HG03060 (cell line): ENCODE results near the gene FAM180B.
"Not testable (repeated sequence)": the region's sequence is repeated elsewhere in the genome, so short reads cannot be mapped to it uniquely, and the experiment has no call there.

Source experiments
- ATAC-seq: cut with Tn5 transposase; IDR thresholded peaks from one replicate; pipeline ENCODE4 v1.9.1; 2021; ENCODE audit warnings: low read depth, moderate number of reproducible peaks; ENCODE audit not compliant: unreplicated experiment

The FAM180B gene

GRCh38 chr11:47593934-47594855 lies 7.7 kb downstream of the FAM180B start, which contains the start of gene C1QTNF4:
C1QTNF4 (minus strand) TSS chr11:47594411; CDS start chr11:47590810, 3,601 bp downstream.
- ATAC-seq, result no peak

- no peak for ATAC-seq
Measured at GRCh38 chr11:47595029-47595428, 8.6 kb downstream of the FAM180B start.

GRCh38 chr11:47595967-47596366 lies 9.5 kb downstream of the FAM180B start:
- no peak for ATAC-seq

- no peak for ATAC-seq
Measured at GRCh38 chr11:47599902-47600301, 13.4 kb downstream of the FAM180B start.

GRCh38 chr11:47603295-47603694 lies 16.8 kb downstream of the FAM180B start:
- no peak for ATAC-seq

GRCh38 chr11:47605921-47606320 lies 19.4 kb downstream of the FAM180B start:
- no peak for ATAC-seq

GRCh38 chr11:47606731-47607130 lies 20.3 kb downstream of the FAM180B start:
- no peak for ATAC-seq

- no peak for ATAC-seq
Measured at GRCh38 chr11:47607380-47607779, 20.9 kb downstream of the FAM180B start.

- ATAC-seq, result no peak
Measured at GRCh38 chr11:47609675-47610074, 23.2 kb downstream of the FAM180B start.

GRCh38 chr11:47611348-47611794 lies 24.9 kb downstream of the FAM180B start:
- no peak for ATAC-seq

GRCh38 chr11:47615249-47615648 lies 28.8 kb downstream of the FAM180B start:
- ATAC-seq, result no peak

- no peak for ATAC-seq
Measured at GRCh38 chr11:47616726-47617416, 30.4 kb downstream of the FAM180B start.

GRCh38 chr11:47617417-47617809 lies 30.9 kb downstream of the FAM180B start:
- ATAC-seq, result no peak

- ATAC-seq, result no peak
Measured at GRCh38 chr11:47620836-47621378, 34.4 kb downstream of the FAM180B start.

- ATAC-seq, result no peak
Measured at GRCh38 chr11:47626234-47626633, 39.8 kb downstream of the FAM180B start.

GRCh38 chr11:47628026-47628425 lies 41.5 kb downstream of the FAM180B start:
- ATAC-seq, result no peak

GRCh38 chr11:47631473-47631872 lies 45.0 kb downstream of the FAM180B start:
- no peak for ATAC-seq

- ATAC-seq, result not testable (repeated sequence)
Measured at GRCh38 chr11:47636331-47636730, 49.9 kb downstream of the FAM180B start.
